NT2/D1 (cell line): ENCODE data around the gene CYB561A3.

Source experiments
- DNase-seq: peaks from one replicate; pipeline ENCODE4 v3.0.0-alpha.2; 2011; ENCODE audit warnings: low read depth, low spot score
- H3K27me3 ChIP-seq: 2 replicates; pipeline ENCODE4 v1.6.0; 2011; ENCODE audit warnings: mild to moderate bottlenecking; ENCODE audit not compliant: insufficient read length, insufficient read depth
- H3K36me3 ChIP-seq: 2 replicates; pipeline ENCODE4 v1.6.1; 2011; ENCODE audit warnings: mild to moderate bottlenecking, low read length, mixed read lengths; ENCODE audit not compliant: insufficient read depth, insufficient read length
- H3K4me1 ChIP-seq: 2 replicates; pipeline ENCODE4 v1.5.1; 2011; ENCODE audit not compliant: insufficient read depth, insufficient read length
- H3K4me3 ChIP-seq: 2 replicates; pipeline ENCODE4 v1.5.1; 2011; ENCODE audit warnings: low read depth; ENCODE audit not compliant: insufficient read length
- H3K9ac ChIP-seq: 2 replicates; pipeline ENCODE4 v1.6.0; 2011; ENCODE audit warnings: low read depth; ENCODE audit not compliant: insufficient read length
- H3K9me3 ChIP-seq: 2 replicates; pipeline ENCODE4 v1.5.1; 2011; ENCODE audit warnings: mild to moderate bottlenecking, low read length; ENCODE audit not compliant: insufficient read depth
- SUZ12 ChIP-seq: IDR thresholded peaks from 2 replicates; pipeline ENCODE4 v1.6.1; 2011; ENCODE audit not compliant: insufficient read length, insufficient read depth; ENCODE audit errors: extremely low read depth
- YY1 ChIP-seq: IDR thresholded peaks from 2 replicates; pipeline ENCODE4 v1.6.1; 2011; ENCODE audit not compliant: insufficient read length, insufficient read depth
- ZNF274 ChIP-seq: IDR thresholded peaks from 2 replicates; pipeline ENCODE4 v1.6.1; 2011; ENCODE audit warnings: mild to moderate bottlenecking, low read depth, low read length

CYB561A3 gene

GRCh38 chr11:61377461-61378160 is 15.9 kb upstream of the CYB561A3 start:
- H3K4me1 ChIP-seq, result peaks cover 4% of the 10 kb centered on the region
- H3K36me3 ChIP-seq, result peaks cover 32% of the 10 kb centered on the region
- H3K4me3 ChIP-seq, result no peak overlapping the region
- H3K9ac ChIP-seq, result no peak overlapping the region
- no peak for TF ChIP-seq YY1
- TF ChIP-seq ZNF274, result no peak
- no peak for TF ChIP-seq SUZ12
- peaks cover 28% of the 10 kb centered on the region for H3K9me3 ChIP-seq
- DNase-seq, result no peak
- H3K27me3 ChIP-seq, result no peaks in the 10 kb centered on the region

DNA sequence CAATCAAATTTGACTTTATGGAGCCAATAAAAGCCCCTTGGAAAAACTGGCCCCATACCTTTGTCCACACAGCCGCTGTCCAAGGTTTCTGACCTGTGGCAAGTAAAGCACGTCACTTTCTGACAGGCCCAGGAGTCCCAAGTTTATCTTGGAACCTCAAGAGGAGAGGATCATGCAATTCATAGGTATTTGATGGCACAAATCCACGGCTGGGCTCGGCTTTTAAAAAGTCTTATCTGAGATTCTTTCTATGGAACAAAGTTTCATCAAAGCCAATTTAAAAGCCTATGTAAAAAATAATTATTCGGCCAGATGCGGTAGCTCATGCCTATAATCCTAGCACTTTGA is 14.1 kb upstream of the CYB561A3 start:
- H3K9ac ChIP-seq, result peak overlapping the region; percentile 56

GRCh38 chr11:61372659-61373420 is 11.2 kb upstream of the CYB561A3 start:
- no peak overlapping the region for H3K4me3 ChIP-seq
- H3K9me3 ChIP-seq, result peaks cover 63% of the 10 kb centered on the region
- H3K9ac ChIP-seq, result no peak overlapping the region
- DNase-seq, result no peak
- TF ChIP-seq SUZ12 (no peak), ZNF274 (no peak), YY1 (no peak)
- H3K27me3 ChIP-seq, result no peaks in the 10 kb centered on the region
- no peaks in the 10 kb centered on the region for H3K4me1 ChIP-seq
- peaks cover 66% of the 10 kb centered on the region for H3K36me3 ChIP-seq

More for the DNA sequence above, 14.1 kb upstream of the CYB561A3 start:
- no peak overlapping the region for H3K4me3 ChIP-seq
- TF ChIP-seq ZNF274 (no peak), SUZ12 (no peak), YY1 (no peak)
- H3K9me3 ChIP-seq, result peaks cover 47% of the 10 kb centered on the region
- H3K36me3 ChIP-seq, result peaks cover 39% of the 10 kb centered on the region
- DNase-seq, result no peak
- H3K27me3 ChIP-seq, result no peaks in the 10 kb centered on the region
- H3K4me1 ChIP-seq, result peaks cover 4% of the 10 kb centered on the region

- peaks cover 74% of the 10 kb centered on the region for H3K36me3 ChIP-seq
- H3K27me3 ChIP-seq, result no peaks in the 10 kb centered on the region
- peaks cover 63% of the 10 kb centered on the region for H3K9me3 ChIP-seq
- TF ChIP-seq YY1, result no peak
- no peak for TF ChIP-seq ZNF274
- TF ChIP-seq SUZ12, result no peak
- H3K4me3 ChIP-seq, result no peak overlapping the region
- no peak for DNase-seq
- H3K4me1 ChIP-seq, result no peaks in the 10 kb centered on the region
- H3K9ac ChIP-seq, result no peak overlapping the region
Measured at GRCh38 chr11:61370349-61371005, 8.8 kb upstream of the CYB561A3 start.

GRCh38 chr11:61369372-61370348 is 8.0 kb upstream of the CYB561A3 start:
- no peak overlapping the region for H3K9ac ChIP-seq
- DNase-seq, result no peak
- no peaks in the 10 kb centered on the region for H3K4me1 ChIP-seq
- TF ChIP-seq YY1 (no peak), SUZ12 (no peak), ZNF274 (no peak)
- no peak overlapping the region for H3K4me3 ChIP-seq
- H3K9me3 ChIP-seq, result peaks cover 55% of the 10 kb centered on the region
- peaks cover 72% of the 10 kb centered on the region for H3K36me3 ChIP-seq
- H3K27me3 ChIP-seq, result no peaks in the 10 kb centered on the region

DNA sequence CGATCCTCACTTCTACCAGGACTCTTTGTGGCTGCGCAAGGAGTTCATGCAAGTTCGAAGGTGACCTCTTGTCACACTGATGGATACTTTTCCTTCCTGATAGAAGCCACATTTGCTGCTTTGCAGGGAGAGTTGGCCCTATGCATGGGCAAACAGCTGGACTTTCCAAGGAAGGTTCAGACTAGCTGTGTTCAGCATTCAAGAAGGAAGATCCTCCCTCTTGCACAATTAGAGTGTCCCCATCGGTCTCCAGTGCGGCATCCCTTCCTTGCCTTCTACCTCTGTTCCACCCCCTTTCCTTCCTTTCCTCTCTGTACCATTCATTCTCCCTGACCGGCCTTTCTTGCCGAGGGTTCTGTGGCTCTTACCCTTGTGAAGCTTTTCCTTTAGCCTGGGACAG is 7.0 kb upstream of the CYB561A3 start:
- peaks cover 78% of the 10 kb centered on the region for H3K36me3 ChIP-seq
- peaks cover 45% of the 10 kb centered on the region for H3K9me3 ChIP-seq
- H3K9ac ChIP-seq, result no peak overlapping the region
- no peak for DNase-seq
- no peak overlapping the region for H3K4me3 ChIP-seq
- no peaks in the 10 kb centered on the region for H3K27me3 ChIP-seq
- TF ChIP-seq SUZ12 (no peak), ZNF274 (no peak), YY1 (no peak)
- no peaks in the 10 kb centered on the region for H3K4me1 ChIP-seq
